ENCODE measurements around the gene ADAMTS19.
"Not testable (repeated sequence)": the region's sequence is repeated elsewhere in the genome, so short reads cannot be mapped to it uniquely, and the experiment has no call there.

The ADAMTS19 gene, protein sequence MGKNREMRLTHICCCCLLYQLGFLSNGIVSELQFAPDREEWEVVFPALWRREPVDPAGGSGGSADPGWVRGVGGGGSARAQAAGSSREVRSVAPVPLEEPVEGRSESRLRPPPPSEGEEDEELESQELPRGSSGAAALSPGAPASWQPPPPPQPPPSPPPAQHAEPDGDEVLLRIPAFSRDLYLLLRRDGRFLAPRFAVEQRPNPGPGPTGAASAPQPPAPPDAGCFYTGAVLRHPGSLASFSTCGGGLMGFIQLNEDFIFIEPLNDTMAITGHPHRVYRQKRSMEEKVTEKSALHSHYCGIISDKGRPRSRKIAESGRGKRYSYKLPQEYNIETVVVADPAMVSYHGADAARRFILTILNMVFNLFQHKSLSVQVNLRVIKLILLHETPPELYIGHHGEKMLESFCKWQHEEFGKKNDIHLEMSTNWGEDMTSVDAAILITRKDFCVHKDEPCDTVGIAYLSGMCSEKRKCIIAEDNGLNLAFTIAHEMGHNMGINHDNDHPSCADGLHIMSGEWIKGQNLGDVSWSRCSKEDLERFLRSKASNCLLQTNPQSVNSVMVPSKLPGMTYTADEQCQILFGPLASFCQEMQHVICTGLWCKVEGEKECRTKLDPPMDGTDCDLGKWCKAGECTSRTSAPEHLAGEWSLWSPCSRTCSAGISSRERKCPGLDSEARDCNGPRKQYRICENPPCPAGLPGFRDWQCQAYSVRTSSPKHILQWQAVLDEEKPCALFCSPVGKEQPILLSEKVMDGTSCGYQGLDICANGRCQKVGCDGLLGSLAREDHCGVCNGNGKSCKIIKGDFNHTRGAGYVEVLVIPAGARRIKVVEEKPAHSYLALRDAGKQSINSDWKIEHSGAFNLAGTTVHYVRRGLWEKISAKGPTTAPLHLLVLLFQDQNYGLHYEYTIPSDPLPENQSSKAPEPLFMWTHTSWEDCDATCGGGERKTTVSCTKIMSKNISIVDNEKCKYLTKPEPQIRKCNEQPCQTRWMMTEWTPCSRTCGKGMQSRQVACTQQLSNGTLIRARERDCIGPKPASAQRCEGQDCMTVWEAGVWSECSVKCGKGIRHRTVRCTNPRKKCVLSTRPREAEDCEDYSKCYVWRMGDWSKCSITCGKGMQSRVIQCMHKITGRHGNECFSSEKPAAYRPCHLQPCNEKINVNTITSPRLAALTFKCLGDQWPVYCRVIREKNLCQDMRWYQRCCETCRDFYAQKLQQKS

DNA sequence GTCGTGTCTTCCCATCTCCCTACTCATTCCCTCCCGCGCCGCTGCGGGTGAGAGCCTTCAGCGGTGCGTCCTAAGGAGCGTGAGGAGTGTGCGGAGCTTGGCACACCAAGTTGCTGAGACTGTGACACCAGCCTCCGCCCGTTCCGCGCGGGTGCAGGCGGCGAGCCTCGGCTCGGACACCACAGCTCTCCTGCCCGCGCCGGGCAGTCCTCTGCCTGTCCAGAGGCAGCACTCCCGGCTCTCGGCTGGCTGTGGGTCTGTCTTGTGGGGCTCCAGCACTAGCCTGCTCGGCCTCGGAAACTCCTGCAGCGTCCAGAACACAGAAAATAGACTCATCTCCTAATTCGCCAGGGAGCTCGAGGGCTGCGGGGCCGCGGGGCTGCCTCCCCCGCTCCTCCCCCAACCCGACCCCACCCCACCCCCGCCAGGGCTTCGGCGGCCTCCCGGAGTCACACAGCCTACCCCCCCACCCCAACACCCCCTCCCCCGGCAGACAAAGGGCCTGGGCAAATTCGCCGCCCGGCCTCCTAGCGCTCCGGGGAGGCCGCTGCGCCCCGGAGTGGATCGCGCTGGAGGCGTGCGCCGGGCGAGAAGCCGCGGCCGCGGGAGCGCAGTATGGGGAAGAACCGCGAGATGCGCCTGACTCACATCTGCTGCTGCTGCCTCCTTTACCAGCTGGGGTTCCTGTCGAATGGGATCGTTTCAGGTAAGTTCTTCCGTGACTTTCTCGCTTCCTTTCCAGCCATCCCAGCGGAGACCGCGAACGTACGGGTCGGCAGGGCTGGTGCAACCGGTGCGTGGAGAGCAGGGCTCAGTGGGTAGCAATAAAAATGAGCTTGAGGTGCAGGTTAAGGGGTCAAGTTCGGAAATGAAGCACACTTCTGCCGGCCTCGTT, at the start of gene ADAMTS19:
Gene ADAMTS19, plus strand, starts transcription at position 522 of the 895 bp plus-strand sequence. Its CDS starts 94 bp downstream, at position 616.
- DNase-seq (ENCODE audit: low read depth in 2 of 3, low spot score in 1 of 3) = no peak

DNA sequence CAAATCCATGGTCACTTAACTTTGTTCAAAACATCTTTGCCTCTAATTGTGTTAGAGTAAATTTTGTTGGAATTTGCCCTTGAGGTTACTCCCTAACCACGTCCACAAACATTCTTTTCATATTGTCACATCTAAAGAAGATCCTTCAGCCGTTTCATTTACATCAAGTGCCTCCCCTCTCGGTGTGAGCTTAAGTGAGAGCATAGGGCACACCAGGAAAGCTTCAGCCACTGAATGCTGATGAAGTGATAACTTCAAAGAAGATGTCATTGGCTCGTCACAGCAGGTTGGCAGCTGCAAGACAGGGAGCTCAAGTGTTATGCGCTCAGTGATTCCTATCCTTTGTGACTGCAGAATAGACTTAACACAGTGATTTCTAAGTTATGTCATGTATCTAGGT, 49.6 kb upstream of the ADAMTS19 start:
- DNase-seq (ENCODE audit: low read depth in 2 of 3, low spot score in 1 of 3) = no peak

DNA sequence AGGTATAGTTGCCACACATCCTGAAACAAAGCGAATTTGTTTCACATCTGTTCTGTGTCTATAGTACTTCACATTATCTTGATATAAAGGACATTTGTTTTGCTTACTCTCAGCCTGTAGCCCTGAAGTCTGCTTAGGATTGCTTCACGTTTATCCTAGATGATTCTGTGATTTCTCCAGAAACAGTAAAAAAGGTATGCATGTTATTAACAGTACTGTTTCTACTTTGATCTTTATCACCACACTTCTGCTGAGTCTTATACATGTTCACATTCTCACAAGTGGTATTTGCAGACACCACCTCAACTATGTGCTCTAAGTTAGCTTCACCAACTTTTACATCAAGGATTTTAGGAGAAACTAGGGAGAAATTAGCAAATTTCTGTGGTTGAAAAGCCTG, 47.4 kb upstream of the ADAMTS19 start:
- no peak for DNase-seq (ENCODE audit: low read depth in 2 of 3, low spot score in 1 of 3)

DNA sequence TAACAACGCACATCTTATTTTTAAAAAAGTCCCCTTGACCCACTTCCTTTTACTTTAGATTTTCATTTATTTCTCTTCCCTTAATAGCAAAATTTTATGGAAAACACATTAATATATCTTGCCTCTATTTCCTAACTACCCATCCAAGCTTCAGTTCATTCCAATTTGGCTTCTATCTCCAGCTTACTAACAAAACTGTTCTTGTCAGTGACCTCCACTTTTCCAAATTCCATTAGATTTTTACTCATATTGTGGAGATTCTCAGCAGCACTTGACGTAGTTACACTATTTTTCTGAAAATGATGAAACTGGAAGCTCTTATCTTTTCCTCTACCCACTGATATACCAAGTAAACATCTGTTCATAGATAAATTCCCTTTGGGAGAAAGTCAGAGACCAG, 46.5 kb upstream of the ADAMTS19 start:
- DNase-seq (ENCODE audit: low read depth in 2 of 3, low spot score in 1 of 3) = no peak

DNA sequence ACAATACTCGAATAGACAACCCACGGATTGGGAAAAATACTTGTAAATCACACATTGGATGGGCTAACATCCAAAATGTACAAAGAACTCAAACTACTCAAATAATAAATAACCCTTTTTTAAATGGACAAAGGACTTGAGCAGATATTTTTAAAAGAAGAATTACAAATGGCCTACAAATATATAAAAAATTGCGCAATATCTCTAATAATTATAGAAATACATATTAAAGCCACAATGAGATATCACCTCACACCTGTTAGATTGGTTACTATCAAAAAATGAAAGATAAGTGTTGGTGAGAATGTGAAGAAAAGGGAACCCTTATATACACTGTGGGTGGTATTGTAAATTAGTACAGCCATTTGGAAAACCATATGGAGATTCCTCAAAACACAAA, 40.8 kb upstream of the ADAMTS19 start:
- no peak for DNase-seq (ENCODE audit: low read depth in 2 of 3, low spot score in 1 of 3)

DNA sequence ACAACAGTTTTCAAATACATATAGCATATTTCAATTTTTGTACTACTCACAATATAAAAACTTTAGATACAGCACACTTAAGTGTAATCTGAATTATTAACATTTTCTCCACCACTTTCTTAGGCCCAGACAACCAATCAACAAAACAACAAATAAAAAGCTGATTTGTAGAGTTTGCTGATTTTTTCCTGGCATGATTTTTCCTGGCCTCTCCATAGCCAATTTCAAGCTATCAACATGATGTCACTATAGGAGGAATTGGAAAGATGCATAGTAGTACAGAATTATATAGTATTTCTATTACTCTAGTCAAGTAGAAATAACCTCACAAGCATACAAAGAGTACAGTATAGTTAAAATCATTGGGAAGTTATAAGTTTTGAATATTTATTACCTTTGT, 35.1 kb upstream of the ADAMTS19 start:
- no peak for DNase-seq (ENCODE audit: low read depth in 2 of 3, low spot score in 1 of 3)

DNA sequence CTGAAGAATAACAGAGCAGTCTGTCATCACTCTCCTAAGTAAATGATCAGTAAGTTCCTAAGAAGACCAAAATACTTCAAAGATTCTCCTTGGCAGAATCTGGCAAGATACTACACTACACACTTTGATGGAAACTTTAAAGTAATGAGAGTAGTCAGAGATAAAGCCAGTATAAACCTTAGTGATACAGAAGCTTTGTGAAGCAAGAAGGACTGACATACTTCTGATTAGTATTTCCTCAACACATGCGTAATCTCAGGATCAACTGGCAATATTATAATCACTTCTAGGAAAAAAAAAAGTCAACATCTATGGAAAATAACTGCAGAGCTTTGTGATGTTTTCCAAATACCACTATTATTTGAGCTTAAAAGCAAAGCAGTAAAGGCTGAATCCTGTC, 34.0 kb upstream of the ADAMTS19 start:
- no peak for DNase-seq (ENCODE audit: low read depth in 2 of 3, low spot score in 1 of 3)

DNA sequence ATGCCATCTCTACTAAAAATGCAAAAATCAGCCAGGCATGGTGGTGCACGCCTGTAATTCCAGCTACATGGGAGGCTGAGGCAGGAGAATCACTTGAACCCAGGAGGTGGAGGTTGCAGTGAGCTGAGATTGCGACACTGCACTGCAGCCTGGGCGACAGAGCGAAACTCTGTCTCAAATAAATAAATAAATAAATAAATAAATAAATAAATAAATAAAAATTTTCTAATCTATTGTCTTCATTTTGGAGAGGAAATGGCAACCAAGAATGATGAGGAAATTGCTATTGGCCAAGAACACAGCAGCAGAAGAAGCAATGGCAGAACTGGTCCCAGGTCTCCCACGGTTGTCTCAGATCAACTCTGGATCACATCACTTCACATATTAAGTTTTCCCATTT, 31.5 kb upstream of the ADAMTS19 start:
- DNase-seq (ENCODE audit: low read depth in 2 of 3, low spot score in 1 of 3) = not testable (repeated sequence)

DNA sequence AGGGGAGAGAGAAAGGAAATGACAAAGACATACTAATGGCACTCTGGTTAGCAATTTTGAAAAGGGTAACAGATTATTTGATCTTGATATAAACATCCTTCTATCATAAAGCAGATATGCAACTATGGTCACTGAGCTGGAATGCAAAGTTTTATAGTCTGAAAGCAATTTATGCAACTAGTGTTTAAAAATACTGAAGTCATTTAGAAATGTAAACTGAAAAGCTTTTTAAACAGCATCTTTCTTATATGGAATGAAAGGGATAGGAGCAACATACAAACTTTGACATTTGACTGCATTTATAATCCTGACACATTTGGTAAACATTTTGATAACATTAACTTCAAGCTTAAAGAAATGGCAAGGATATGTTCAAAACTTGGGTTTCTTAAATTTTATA, 28.7 kb upstream of the ADAMTS19 start:
- DNase-seq (ENCODE audit: low read depth in 2 of 3, low spot score in 1 of 3) = no peak

DNA sequence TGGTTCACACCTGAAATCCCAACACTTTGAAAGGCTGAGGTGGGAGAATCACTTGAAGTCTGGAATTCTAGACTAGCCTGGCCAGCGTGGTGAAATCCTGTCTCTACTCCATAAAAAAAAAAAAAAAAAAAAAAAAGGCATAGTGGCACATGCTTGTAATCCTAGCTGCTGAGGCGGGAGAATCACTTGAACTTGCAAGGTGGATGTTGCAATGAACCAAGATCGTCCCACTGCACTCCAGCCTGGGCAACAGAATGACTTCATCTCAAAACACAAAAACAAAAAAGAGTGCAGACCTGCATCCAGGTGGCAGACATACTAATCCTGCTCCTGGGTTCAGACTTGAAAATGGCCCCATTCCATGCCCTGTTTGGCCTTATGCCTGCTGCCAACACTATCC, 21.8 kb upstream of the ADAMTS19 start:
- no peak for DNase-seq (ENCODE audit: low read depth in 2 of 3, low spot score in 1 of 3)

DNA sequence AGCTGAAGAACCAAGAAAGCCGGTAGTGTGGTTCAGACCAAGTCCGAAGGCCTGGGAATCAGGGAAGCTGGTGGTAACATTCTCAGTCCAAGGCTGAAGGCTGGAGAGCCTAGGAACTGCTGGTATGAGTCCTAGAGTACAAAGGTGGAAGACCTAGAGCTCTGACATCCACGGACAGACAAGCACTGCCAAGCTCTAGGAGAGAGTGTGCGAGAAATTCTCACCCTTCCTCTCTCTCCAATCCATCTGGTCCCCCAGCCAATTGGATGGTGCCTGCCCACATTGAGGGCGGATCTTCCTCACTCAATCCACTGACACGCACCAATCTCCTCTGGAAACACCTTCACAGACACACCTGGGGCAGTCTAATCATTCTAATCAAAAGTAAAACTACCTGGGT, 19.7 kb upstream of the ADAMTS19 start:
- no peak for DNase-seq (ENCODE audit: low read depth in 2 of 3, low spot score in 1 of 3)

DNA sequence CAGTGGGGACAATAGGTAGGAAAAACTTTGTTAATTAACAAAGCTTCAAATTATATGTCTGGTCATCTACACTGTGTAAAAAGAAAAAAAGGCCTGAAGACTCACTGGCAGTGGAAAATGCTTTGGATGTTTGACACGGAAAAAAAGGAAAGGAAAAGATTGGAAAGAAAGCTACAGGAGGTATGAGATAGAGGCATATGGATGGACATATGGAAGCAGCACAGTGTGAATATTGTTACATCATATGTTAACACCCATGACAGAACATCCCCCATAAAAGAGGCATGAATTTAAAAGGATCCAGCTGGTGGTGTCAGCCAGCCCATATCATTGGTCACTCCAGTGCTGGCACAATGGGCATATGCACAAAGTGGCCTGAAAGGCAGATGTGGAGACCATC, 19.0 kb upstream of the ADAMTS19 start:
- DNase-seq (ENCODE audit: low read depth in 2 of 3, low spot score in 1 of 3) = no peak

DNA sequence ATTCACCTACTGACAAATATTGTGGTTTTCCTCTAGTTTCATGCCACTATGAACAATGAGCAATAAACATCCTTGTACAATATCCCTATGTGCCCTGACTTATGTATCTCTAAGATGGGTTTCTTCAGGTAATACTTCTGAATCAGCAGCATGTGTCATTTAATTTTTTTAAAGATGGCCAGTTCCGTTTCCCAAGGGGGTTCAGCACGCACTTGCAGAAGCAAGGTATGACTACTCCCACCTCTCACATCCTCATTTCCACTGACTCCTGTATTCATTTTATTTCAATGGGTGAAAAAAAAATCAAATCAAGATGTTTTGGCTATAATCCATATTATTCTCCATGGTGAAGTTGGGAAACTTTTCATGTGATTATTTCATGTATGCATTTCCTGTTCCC, 14.7 kb upstream of the ADAMTS19 start:
- DNase-seq (ENCODE audit: low read depth in 2 of 3, low spot score in 1 of 3) = no peak

DNA sequence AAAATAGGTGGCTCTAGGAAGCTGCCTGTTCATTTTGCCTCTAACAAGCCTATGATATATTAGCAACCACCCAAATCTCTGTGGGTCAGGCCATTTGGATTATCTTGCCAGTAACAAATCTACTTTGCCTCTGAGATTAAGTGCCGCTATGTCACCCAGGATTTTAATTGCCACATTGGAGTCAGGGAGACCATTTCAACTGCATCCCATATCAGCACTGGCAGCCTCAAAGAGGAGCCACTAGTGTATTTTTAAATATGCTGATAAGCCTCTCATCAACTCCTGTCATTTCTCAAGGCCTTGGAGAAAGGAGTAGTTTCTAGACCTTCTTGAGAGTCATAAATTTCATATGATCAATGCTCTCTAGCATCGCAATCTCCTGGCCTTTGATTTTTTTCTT, 12.1 kb upstream of the ADAMTS19 start:
- DNase-seq (ENCODE audit: low read depth in 2 of 3, low spot score in 1 of 3) = no peak

DNA sequence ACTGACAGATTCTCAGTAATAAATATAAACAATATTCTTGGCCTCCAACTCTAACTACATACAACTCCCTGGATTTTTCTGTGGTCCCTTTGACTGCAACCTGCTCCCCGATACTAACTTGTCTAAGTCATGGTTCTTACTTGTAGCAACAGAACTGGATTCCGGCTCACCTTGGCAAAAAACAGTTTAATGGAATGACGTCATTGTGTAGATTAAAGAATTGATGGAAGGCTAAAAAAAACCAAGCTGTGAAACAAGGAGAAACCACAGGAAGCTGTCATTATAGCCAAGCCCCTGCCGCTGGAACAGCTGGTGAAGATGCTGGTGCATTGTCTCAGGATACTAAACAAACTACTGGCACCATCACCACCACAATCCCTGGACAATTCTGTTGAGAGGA, 11.4 kb upstream of the ADAMTS19 start:
- no peak for DNase-seq (ENCODE audit: low read depth in 2 of 3, low spot score in 1 of 3)

DNA sequence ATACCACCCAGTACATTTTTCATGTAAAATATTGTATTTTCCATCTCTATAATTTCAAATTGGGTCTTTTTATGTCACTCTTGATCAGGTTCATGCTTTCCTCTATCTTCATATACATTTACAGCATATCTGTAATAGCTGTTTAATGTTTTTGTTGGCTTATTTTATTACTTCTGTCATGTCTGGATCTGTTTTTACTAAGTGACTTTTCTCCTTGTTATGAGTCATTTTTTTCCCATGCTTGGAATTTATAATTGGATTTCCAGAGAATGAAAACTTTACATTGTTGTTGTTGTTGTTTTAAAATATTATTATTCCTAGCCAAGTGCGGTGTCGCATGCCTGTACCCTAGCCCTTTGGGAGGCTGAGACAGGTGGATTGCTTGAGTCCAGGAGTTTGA, 5.6 kb upstream of the ADAMTS19 start:
- no peak for DNase-seq (ENCODE audit: low read depth in 2 of 3, low spot score in 1 of 3)

DNA sequence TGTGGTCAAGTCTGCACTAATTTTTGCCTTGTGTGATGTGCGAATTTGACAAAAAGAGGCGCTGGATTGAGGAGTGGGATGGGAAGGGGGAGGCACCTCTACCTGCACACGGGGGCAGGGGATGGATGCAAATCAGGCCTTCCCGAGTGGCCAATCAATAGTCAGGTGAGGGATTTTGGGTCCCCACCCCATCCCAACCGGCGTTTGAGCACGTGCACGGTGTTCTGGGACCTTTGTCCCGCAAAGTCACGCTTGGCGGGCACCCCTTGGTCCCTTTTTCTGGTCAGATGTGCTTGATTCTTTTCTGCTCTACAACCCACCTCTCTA, 685 bp upstream of the ADAMTS19 start:
- DNase-seq (ENCODE audit: low read depth in 2 of 3, low spot score in 1 of 3) = no peak

DNA sequence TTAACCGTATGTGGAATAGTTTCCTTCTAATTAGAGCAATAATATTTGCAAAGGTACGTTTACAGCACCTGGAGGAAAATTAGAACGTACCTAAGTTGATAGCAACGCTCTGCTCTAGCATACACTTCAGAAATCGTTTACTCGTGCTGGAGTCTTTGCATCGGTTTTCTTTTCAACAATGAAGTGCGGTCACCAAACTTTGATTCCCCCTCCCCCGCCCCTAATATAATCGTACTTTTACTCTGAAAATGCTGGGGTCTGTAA, 506 bp downstream of the ADAMTS19 start:
- no peak for DNase-seq (ENCODE audit: low read depth in 2 of 3, low spot score in 1 of 3)

DNA sequence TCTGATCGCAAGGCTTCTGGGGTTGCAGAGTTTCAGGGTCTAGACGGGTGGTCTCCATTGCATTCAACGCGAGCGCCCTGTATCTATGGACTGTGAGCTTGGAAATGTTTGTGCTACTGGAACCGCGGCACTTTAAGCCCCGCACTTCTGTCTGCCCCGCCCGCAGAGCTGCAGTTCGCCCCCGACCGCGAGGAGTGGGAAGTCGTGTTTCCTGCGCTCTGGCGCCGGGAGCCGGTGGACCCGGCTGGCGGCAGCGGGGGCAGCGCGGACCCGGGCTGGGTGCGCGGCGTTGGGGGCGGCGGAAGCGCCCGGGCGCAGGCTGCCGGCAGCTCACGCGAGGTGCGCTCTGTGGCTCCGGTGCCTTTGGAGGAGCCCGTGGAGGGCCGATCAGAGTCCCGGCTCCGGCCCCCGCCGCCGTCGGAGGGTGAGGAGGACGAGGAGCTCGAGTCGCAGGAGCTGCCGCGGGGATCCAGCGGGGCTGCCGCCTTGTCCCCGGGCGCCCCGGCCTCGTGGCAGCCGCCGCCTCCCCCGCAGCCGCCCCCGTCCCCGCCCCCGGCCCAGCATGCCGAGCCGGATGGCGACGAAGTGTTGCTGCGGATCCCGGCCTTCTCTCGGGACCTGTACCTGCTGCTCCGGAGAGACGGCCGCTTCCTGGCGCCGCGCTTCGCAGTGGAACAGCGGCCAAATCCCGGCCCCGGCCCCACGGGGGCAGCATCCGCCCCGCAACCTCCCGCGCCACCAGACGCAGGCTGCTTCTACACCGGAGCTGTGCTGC, 1.0 kb downstream of the ADAMTS19 start:
- DNase-seq (ENCODE audit: low read depth in 2 of 3, low spot score in 1 of 3) = no peak

DNA sequence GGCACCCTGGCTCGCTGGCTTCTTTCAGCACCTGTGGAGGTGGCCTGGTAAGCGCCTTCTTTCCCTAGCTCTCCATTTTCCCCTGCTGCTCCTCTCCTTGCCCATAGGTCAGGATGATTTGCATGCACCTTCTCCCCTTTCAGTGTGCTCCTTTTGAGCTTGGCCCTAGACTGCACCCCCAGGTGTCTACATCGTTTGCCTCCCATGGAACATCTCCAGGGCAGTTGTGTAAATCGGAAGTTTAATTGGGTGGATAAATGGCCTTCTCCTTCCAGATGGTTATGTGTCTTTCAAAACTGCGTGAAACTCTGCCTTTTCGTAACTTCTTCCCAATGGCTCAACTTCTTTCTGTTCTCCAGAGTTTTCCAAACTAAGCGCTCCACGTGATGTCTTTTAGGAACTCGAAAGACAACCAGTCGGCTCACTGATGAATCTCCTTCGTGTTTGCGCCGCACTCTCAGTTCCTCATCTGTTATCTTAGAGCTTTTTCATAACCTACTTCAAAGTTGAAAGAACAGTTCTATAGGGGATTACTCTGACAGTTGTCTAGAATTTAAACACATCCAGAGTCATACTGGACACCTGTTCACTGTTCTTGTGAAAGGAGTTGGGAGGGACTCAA, 1.7 kb downstream of the ADAMTS19 start:
- no peak for DNase-seq (ENCODE audit: low read depth in 2 of 3, low spot score in 1 of 3)

Measured in stimulated activated CD4-positive, alpha-beta T cell treated with anti-CD3 and anti-CD28 coated beads, Interleukin-12 subunit alpha, Interleukin-12 subunit beta, amount 100 ng/mL, for 48 hours (primary cell).